KOPT-K1 (cell line): ENCODE data around the gene SGCG.

Source experiments
- H3K27ac ChIP-seq: fragments of 200-600 bp; sonication (generic); 2 replicates; pipeline ENCODE4 v1.5.1; 2016; ENCODE audit warnings: antibody characterized with exemption, mild to moderate bottlenecking, low read depth, low read length; ENCODE audit not compliant: poor library complexity, severe bottlenecking
- H3K36me3 ChIP-seq: fragments of 200-600 bp; sonication (generic); 2 replicates; pipeline ENCODE4 v1.5.1; 2017; ENCODE audit warnings: antibody characterized with exemption, mild to moderate bottlenecking, low read length, moderate library complexity; ENCODE audit not compliant: insufficient read depth
- H3K9me3 ChIP-seq: fragments of 200-600 bp; sonication (generic); 2 replicates; pipeline ENCODE4 v1.5.1; 2017; ENCODE audit warnings: antibody characterized with exemption, low read length, mild to moderate bottlenecking; ENCODE audit not compliant: insufficient read depth, poor library complexity, severe bottlenecking

The SGCG gene

DNA sequence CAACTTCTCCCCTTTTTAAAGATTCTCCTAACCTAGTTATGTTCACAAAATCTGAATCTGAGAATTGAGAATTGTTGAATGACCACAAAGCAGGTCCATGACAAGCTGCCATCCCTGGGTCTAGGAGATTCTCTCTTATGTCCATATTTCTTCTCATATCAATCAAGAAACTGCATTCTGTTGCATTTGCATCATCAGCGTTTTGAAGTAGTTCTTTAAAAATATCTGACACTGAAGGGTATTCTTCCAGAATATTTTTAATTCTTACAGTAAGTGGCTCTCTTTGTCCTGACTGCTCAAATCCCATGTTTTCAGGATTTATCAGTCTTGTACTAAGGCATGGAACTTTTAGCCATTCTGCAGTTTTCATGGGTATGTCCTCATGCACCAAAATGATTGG is 158.4 kb downstream of the SGCG start:
- H3K9me3 ChIP-seq: peaks cover 86% of the 10 kb centered on the region
- H3K27ac ChIP-seq: no peak overlapping the region
- H3K36me3 ChIP-seq: peaks cover 85% of the 10 kb centered on the region

DNA sequence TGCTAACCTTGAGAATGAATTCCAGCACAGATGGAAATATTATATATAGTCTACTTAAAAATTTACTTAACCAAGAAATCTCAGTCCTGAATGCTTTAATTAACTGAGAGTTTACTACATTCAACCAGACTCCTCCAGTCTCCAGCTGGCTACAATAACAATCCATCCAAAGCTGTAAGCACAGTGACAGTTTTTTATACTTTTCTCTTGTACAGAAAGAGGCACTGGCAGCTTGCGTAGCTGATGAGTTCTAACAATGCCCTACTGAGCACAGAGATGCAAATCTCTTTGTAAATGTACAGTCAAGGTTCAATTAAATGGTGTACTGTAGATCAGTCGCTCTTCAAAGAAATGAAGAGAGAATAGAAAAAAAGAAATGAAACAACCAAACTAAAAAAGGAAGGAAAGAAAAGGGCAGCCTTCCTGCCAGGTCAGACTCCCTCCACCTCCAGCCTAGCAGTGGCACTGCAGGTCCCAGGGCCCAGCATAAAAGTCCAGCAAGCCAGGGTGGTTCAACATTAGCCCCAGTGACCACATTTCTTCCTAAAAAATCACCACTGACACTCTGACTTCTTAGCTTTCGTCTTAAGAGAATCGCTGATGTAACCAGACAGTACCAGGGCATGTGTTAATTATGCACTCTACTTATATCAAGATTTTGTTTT is 164.3 kb downstream of the SGCG start:
- Histone ChIP-seq H3K36me3 (peaks cover 90% of the 10 kb centered on the region), H3K9me3 (peaks cover 28% of the 10 kb centered on the region), H3K27ac (no peak overlapping the region)

DNA sequence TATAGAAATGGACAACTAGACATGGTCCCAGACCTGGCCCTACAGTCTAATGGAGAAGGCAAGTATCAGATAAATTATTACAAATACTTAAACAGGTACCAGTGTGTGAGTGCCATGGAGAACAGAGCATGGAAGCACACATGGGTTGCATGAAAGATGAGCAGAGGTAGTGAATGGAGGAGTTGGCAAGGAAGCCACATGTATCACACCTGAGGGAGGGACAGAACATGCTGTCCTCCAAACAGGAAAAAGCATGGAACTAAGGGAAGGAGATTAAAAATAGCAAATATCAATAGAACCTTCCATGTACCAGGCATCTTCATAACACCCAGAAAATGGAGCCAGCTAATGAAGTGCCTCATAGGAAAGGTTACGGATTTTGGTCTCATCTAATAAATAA is 166.8 kb downstream of the SGCG start:
- peaks cover 8% of the 10 kb centered on the region for H3K9me3 ChIP-seq
- peaks cover 92% of the 10 kb centered on the region for H3K36me3 ChIP-seq
- H3K27ac ChIP-seq: no peak overlapping the region

DNA sequence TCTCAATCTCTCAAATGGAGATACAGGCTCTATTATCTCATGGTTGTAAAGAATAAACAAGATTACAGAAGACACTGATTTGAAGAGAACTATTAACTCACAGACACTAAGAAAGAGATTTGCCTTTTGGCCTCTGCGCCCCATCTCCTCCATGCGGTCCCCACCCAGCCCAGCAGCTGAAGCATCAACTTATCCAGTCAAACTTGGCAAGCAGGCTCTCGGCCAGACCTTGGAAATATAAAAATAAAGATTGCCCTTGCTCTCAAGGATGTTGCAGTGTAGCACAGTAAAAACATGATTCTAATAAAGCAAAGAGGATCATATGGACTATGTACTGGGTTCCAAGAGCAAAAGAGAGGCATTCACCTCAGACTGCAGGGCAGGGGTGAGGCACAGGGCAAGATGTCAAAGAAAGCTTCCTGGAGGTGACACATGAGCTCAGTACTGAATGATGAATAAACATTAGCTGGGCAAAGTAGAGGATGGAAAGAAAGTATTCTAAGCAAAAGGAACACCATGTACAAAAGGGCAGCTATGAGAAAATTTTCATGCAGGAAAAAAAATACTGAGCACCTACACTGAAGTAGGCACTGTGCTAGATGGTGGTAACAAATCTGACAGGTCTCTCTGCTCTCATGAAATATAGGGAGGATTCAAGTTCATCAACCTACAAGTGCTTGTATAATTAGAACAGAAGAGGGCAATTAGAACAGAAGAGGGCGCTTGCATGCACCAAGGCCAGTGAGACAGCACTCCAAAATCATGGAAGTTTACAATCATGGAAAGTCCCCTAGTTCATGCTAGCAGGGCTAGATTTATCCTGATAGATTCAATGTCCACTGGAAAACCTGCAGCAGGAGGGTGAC is 167.7 kb downstream of the SGCG start:
- peaks cover 97% of the 10 kb centered on the region for H3K36me3 ChIP-seq

DNA sequence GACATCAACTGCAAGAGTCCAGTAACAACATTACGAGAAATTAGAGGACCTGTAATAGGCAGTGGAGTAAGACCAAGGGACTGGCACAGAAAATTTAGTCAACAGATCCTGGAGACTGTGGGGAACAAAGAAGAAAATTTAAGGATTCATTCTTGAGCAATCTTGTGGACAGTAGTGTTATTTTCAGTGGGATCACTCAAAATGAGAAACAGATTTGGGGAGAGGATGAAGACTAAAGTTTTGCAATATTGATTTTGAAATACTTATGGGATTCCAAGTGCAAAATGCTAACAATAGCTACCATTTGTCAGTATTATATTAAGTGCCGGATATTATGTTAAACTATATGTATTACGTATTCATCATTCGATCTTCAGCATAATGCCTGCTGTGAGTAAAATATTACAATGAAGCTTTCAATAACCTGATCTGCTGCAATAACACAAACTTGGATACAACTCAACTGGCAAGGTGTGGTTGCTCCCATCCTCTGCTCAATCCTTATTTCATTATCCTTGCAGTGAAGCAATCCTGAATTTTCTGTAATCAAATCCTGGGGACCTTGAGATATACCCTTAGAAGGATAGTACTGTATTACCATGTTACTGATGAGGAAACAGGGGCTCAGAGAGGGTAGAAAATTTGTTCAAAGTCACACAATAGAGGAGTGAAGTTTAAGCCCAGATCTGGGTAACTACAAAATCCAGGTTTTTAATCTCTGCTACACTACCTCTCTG is 168.6 kb downstream of the SGCG start:
- no peaks in the 10 kb centered on the region for H3K9me3 ChIP-seq
- H3K36me3 ChIP-seq: peaks cover 98% of the 10 kb centered on the region
- H3K27ac ChIP-seq: no peak overlapping the region

More for the DNA sequence above, 167.7 kb downstream of the SGCG start:
- Histone ChIP-seq H3K27ac (no peak overlapping the region), H3K9me3 (no peaks in the 10 kb centered on the region)

DNA sequence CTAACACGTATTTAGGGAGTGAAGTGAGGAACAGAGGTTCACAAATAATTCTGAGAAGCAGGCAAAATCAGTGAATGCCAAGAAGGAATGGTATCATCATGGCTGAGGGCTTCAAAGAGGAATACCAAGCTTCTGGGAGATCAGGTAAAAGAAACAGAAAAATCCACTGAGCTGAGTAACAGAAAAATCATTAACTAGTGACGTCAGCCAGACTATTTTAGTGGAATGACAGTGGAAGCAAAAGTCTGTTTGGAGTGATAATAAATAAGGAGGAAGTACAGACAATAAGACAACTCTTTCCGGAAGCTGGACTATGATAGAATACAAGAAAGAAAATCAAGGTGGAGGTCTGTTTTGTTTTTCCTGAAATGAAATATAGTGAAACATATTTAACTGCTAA is 169.2 kb downstream of the SGCG start:
- peaks cover 98% of the 10 kb centered on the region for H3K36me3 ChIP-seq
- no peaks in the 10 kb centered on the region for H3K9me3 ChIP-seq
- H3K27ac ChIP-seq: no peak overlapping the region

DNA sequence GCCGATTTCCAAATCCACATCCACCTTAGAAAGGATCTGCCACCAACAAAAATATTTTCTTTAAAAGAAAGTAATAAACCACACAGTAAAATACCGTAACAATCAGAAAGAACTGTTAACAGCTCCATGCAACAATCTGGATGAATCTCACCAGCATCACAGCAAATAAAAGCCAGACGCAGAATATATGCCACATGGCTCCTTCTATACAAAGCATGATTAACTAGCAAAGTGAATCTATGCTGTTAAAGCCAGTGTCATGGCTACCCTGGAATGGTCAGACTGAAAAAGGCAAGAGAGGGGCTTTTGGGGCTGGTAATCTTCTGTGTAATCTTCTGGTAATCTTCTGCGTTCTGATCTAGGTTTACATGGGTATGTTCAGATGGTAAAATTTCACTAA is 171.4 kb downstream of the SGCG start:
- Histone ChIP-seq H3K27ac (no peak overlapping the region), H3K36me3 (peaks cover 100% of the 10 kb centered on the region), H3K9me3 (no peaks in the 10 kb centered on the region)

DNA sequence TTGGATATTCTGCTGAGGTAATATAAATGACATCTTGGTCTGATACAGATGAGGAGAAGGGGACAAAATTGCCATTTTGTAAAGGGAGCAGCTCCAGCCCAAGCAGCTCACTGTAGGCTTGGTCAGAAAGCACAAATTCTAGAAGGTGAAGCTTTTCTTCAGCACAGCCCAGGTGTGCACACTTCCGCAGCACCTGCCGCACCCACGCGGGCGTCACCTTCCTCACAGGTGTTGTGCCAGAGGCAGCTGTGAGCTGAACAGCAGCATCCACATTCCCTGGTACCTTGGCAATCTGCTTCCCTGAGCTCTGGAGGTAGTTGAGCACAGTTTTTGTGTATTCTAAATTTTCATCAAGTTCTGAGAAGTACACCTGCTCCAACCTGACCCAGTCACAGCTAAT is 173.7 kb downstream of the SGCG start:
- peaks cover 99% of the 10 kb centered on the region for H3K36me3 ChIP-seq
- H3K27ac ChIP-seq: no peak overlapping the region
- no peaks in the 10 kb centered on the region for H3K9me3 ChIP-seq

DNA sequence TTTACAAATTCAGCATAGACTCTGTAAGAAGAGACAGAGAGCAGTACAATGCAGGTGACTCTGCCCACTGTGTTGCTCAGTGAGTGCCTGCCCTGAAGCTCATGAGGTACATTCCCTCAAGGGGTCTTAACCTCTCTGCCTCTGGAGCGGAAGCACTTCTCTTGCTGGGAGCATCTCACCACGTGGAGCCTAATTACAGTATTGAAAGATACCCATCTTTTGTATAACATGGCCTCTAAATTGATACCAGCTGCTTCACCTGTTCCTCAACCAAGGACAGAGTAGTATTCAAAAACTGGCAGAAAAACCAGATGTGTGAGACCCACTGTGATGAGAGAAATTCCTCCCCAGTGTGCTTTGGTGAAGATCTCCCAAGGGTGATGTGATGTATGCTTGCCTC is 175.6 kb downstream of the SGCG start:
- H3K27ac ChIP-seq: no peak overlapping the region
- no peaks in the 10 kb centered on the region for H3K9me3 ChIP-seq
- H3K36me3 ChIP-seq: peaks cover 99% of the 10 kb centered on the region

DNA sequence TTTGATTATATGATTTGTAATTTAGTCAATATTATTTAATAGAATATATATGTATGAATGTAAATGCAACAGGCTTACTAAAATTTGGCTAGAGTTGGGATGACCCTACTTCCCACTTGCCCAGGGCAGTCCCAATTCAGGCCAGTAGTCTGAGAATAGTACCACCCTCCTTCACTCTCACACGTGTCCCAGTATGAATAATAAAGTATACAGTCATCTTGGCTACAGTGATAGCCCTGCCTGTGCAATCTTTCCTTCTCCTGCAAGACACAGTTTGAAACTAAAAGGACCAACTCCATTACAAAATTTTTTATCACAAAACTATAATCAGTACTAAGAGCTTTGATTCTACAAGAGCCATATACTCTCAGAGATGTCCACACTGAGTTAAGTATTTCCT is 176.6 kb downstream of the SGCG start:
- Histone ChIP-seq H3K9me3 (no peaks in the 10 kb centered on the region), H3K36me3 (peaks cover 99% of the 10 kb centered on the region), H3K27ac (no peak overlapping the region)

DNA sequence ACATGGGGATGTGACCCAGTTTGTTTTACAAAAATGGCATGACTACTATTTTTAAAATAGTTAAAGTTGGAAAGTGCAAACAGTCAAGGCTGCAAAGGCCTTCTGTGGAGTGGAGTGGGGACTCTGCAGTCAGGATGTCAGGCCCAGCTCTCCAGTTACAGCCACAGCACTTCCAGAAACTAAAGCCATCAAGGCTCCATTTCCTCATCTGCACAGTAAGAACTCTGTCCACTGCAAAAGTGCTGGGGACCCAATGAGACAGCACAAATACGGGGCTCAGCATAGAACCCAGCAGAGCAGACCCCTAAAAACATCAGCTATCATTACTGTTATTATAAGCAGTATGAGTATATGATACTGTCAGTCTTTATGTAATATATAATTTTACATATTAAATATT is 179.1 kb downstream of the SGCG start:
- no peak overlapping the region for H3K27ac ChIP-seq

DNA sequence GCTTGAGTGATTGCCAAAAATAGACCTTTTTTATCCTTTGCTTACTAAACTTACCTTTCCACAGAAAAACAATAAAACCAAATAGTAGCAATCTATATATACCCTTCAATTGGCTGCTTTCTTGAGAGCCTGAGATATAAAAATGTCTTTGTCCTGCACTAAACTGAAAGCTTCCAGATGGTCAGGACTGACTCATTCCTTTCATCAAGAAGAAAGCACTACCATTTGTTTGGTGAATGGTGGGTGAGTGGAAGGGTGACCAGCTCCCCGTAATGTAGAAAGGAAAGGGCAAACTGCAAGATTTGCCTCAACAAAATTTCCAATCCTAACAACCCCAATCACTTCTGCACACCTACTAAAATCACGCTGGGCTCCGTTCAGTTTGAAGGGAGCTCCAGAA is 184.9 kb downstream of the SGCG start:
- Histone ChIP-seq H3K36me3 (peaks cover 96% of the 10 kb centered on the region), H3K9me3 (no peaks in the 10 kb centered on the region)

More for the DNA sequence above, 179.1 kb downstream of the SGCG start:
- peaks cover 96% of the 10 kb centered on the region for H3K36me3 ChIP-seq
- no peaks in the 10 kb centered on the region for H3K9me3 ChIP-seq

DNA sequence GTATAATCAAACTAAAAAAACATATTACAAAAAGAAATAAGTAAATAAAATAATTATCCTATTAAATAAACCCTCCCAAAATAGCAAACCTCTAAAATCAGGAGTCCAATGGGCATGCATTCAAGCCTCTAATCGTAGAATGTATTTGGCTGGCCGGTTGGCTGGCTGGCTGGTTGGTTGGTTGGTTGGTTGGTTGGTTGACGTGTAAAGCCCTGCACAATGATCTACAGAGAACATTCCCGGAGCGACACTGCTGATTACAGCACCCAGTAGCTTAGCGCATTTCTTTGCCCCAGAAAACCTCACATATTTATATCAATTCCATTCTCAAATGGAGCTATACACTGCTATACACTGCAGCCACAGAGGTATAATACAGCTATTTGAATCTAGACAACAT is 187.1 kb downstream of the SGCG start:
- Histone ChIP-seq H3K36me3 (peaks cover 98% of the 10 kb centered on the region), H3K9me3 (no peaks in the 10 kb centered on the region), H3K27ac (no peak overlapping the region)

More for the DNA sequence above, 184.9 kb downstream of the SGCG start:
- H3K27ac ChIP-seq: no peak overlapping the region

DNA sequence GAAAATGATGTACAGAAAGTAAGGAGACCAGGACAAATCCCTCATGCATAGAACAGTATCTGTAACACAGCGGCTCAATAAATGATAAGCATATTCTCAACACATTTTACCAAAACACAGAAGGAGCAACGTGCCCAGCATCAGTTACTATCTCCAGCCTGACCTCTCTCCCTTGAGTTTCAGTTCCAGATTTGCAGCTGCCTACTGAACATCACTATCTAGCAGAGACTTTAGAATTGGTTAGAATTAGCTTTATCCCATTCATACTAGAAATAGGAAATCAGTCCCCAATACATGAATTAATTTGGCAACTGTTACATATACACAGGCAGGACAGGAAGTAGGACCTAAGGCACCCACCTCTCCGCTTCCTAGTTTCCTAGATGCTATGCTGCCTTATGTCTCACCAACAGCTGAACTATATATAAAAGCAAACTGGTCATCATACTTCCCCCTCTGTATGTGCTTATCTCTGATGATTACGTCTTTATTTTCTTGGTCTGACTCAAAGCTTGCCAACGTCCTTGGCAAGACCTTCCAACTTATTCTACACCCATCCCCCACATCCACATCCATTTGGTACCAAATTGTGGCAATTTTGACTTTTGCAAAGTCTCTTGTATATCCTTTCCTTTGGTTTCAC is 191.6 kb downstream of the SGCG start:
- Histone ChIP-seq H3K27ac (no peak overlapping the region), H3K36me3 (peaks cover 63% of the 10 kb centered on the region), H3K9me3 (no peaks in the 10 kb centered on the region)
